ENCODE data around the gene MRPS34.

Gene MRPS34

GRCh38 chr16:1815461-1815860 lies 42.5 kb upstream of the MRPS34 start:
- Histone ChIP-seq H3K27ac (ENCODE audit: low read depth, low read length) (no peak overlapping the region), H3K4ac (ENCODE audit: low read depth, low read length) (no peak overlapping the region), H4K5ac (ENCODE audit: low read length) (no peak overlapping the region), H3K79me2 (ENCODE audit: control insufficient read depth, insufficient read depth, low read length) (no peaks in the 10 kb centered on the region), H2BK15ac (replicated peaks; ENCODE audit: low read depth) (no peak overlapping the region), H4K8ac (ENCODE audit: low read depth, low read length) (no peak overlapping the region), H3K36me3 (ENCODE audit: control insufficient read depth, insufficient read depth, low read length) (no peaks in the 10 kb centered on the region), H3K9ac (ENCODE audit: low read length) (no peak overlapping the region), H3K27me3 (ENCODE audit: insufficient read depth, low read length, poor library complexity) (no peaks in the 10 kb centered on the region), H3K79me1 (ENCODE audit: low read length) (no peaks in the 10 kb centered on the region), H3K56ac (ENCODE audit: low read length) (no peak overlapping the region), H2BK120ac (ENCODE audit: low read depth, low read length) (no peak overlapping the region), H3K4me1 (ENCODE audit: control insufficient read depth, low read depth, low read length) (no peaks in the 10 kb centered on the region), H3K4me2 (ENCODE audit: low read length) (no peak overlapping the region), H3K4me3 (ENCODE audit: low read length) (no peak overlapping the region), H3K23ac (ENCODE audit: low read length) (no peak overlapping the region), H2BK5ac (ENCODE audit: low read length) (no peak overlapping the region), H3K18ac (ENCODE audit: low read length) (no peak overlapping the region), H2AK5ac (ENCODE audit: low read length) (no peak overlapping the region)
- no peak for DNase-seq
- WGBS (ENCODE audit: extremely low coverage, insufficient coverage, low lambda C conversion rate), result no CpG with 5 or more reads among the region's 11 CpGs

- H3K56ac ChIP-seq (ENCODE audit: low read length), result no peak overlapping the region
- DNase-seq, result peak; percentile 66
- no peak overlapping the region for H4K5ac ChIP-seq (ENCODE audit: low read length)
- H3K23ac ChIP-seq (ENCODE audit: low read length), result no peak overlapping the region
- no peak overlapping the region for H2AK5ac ChIP-seq (ENCODE audit: low read length)
- H3K36me3 ChIP-seq (ENCODE audit: control insufficient read depth, insufficient read depth, low read length), result no peaks in the 10 kb centered on the region
- no peaks in the 10 kb centered on the region for H3K79me1 ChIP-seq (ENCODE audit: low read length)
- H3K79me2 ChIP-seq (ENCODE audit: control insufficient read depth, insufficient read depth, low read length), result no peaks in the 10 kb centered on the region
- H3K27me3 ChIP-seq (ENCODE audit: insufficient read depth, low read length, poor library complexity), result no peaks in the 10 kb centered on the region
- H3K27ac ChIP-seq (ENCODE audit: low read depth, low read length), result no peak overlapping the region
- H2BK120ac ChIP-seq (ENCODE audit: low read depth, low read length), result no peak overlapping the region
- no peak overlapping the region for H3K18ac ChIP-seq (ENCODE audit: low read length)
- H2BK15ac ChIP-seq (replicated peaks; ENCODE audit: low read depth), result no peak overlapping the region
- no peak overlapping the region for H3K4me2 ChIP-seq (ENCODE audit: low read length)
- H3K4me3 ChIP-seq (ENCODE audit: low read length), result no peak overlapping the region
- no peaks in the 10 kb centered on the region for H3K4me1 ChIP-seq (ENCODE audit: control insufficient read depth, low read depth, low read length)
- WGBS (ENCODE audit: extremely low coverage, insufficient coverage, low lambda C conversion rate), result no CpG with 5 or more reads among the region's 17 CpGs
- no peak overlapping the region for H4K8ac ChIP-seq (ENCODE audit: low read depth, low read length)
- H3K9ac ChIP-seq (ENCODE audit: low read length), result no peak overlapping the region
- no peak overlapping the region for H3K4ac ChIP-seq (ENCODE audit: low read depth, low read length)
- no peak overlapping the region for H2BK5ac ChIP-seq (ENCODE audit: low read length)
These were observed 39.8 kb upstream of the MRPS34 start for GRCh38 chr16:1812732-1813163.

DNA sequence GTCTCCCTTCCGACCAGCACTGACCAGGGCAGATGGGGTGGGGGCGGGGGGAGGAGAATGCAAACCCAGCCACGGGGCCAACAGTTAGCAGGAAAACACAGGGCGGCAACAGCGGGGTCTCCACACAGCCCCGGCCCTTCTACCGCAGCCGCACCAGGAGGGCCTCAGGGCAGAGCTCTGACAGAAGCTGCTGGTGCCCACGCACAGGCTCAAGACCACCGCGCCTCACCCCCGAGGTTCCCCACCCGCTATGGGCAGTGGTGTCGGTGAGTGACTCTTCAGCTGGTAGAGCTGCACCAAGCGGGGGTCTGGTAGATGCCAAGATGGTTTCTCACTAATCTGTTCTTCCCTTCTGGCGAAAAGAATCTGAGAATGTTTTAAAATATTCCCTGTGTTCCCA lies 37.6 kb upstream of the MRPS34 start:
- Histone ChIP-seq H3K23ac (ENCODE audit: low read length) (no peak overlapping the region), H3K9ac (ENCODE audit: low read length) (no peak overlapping the region), H2BK15ac (replicated peaks; ENCODE audit: low read depth) (no peak overlapping the region), H3K4me1 (ENCODE audit: control insufficient read depth, low read depth, low read length) (no peaks in the 10 kb centered on the region), H3K36me3 (ENCODE audit: control insufficient read depth, insufficient read depth, low read length) (no peaks in the 10 kb centered on the region), H2BK5ac (ENCODE audit: low read length) (no peak overlapping the region), H3K79me1 (ENCODE audit: low read length) (no peaks in the 10 kb centered on the region), H3K4ac (ENCODE audit: low read depth, low read length) (no peak overlapping the region), H4K8ac (ENCODE audit: low read depth, low read length) (no peak overlapping the region), H2BK120ac (ENCODE audit: low read depth, low read length) (no peak overlapping the region), H4K5ac (ENCODE audit: low read length) (no peak overlapping the region), H2AK5ac (ENCODE audit: low read length) (no peak overlapping the region), H3K4me3 (ENCODE audit: low read length) (no peak overlapping the region), H3K4me2 (ENCODE audit: low read length) (no peak overlapping the region), H3K27me3 (ENCODE audit: insufficient read depth, low read length, poor library complexity) (no peaks in the 10 kb centered on the region), H3K79me2 (ENCODE audit: control insufficient read depth, insufficient read depth, low read length) (no peaks in the 10 kb centered on the region), H3K18ac (ENCODE audit: low read length) (no peak overlapping the region), H3K27ac (ENCODE audit: low read depth, low read length) (no peak overlapping the region), H3K56ac (ENCODE audit: low read length) (no peak overlapping the region)
- DNase-seq, result no peak
- WGBS (ENCODE audit: extremely low coverage, insufficient coverage, low lambda C conversion rate), result no CpG with 5 or more reads among the region's 16 CpGs

GRCh38 chr16:1810106-1810505 lies 37.2 kb upstream of the MRPS34 start:
- Histone ChIP-seq H3K27me3 (ENCODE audit: insufficient read depth, low read length, poor library complexity) (no peaks in the 10 kb centered on the region), H3K56ac (ENCODE audit: low read length) (no peak overlapping the region), H3K4me3 (ENCODE audit: low read length) (no peak overlapping the region), H2BK15ac (replicated peaks; ENCODE audit: low read depth) (no peak overlapping the region), H3K36me3 (ENCODE audit: control insufficient read depth, insufficient read depth, low read length) (no peaks in the 10 kb centered on the region), H4K5ac (ENCODE audit: low read length) (no peak overlapping the region), H3K23ac (ENCODE audit: low read length) (no peak overlapping the region), H3K9ac (ENCODE audit: low read length) (no peak overlapping the region), H3K79me2 (ENCODE audit: control insufficient read depth, insufficient read depth, low read length) (no peaks in the 10 kb centered on the region), H3K18ac (ENCODE audit: low read length) (no peak overlapping the region), H3K4ac (ENCODE audit: low read depth, low read length) (no peak overlapping the region), H3K4me1 (ENCODE audit: control insufficient read depth, low read depth, low read length) (no peaks in the 10 kb centered on the region), H3K4me2 (ENCODE audit: low read length) (no peak overlapping the region), H2AK5ac (ENCODE audit: low read length) (no peak overlapping the region), H3K27ac (ENCODE audit: low read depth, low read length) (no peak overlapping the region), H3K79me1 (ENCODE audit: low read length) (no peaks in the 10 kb centered on the region), H2BK5ac (ENCODE audit: low read length) (no peak overlapping the region), H2BK120ac (ENCODE audit: low read depth, low read length) (no peak overlapping the region), H4K8ac (ENCODE audit: low read depth, low read length) (no peak overlapping the region)
- no CpG with 5 or more reads among the region's 16 CpGs for WGBS (ENCODE audit: extremely low coverage, insufficient coverage, low lambda C conversion rate)
- DNase-seq, result no peak

DNA sequence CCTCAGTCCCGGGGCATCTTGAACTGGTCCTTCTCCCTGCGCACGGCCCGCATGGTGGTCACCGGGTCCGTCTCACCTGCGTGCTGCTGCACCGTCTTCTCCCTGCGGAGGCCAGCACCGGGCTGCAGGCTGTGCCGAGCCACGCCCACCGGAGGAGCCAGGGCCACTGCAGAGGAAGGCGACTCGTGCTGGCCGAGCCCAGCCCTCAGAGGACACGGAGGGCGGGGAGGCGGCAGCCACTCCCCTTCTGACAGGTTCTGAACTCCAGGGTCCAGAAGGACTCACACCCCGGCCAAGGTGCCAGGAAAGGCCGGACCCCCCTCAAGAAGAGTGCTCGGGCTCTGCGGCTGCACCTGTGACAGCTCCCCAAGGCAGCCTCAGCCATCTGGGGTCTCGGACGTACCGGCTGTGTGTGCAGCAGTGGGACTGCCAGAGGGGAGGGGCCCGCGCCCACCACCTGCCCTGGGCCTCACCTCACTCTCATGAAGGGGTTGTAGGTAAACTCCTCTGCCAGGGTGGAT lies 36.4 kb upstream of the MRPS34 start:
- Histone ChIP-seq H3K79me2 (ENCODE audit: control insufficient read depth, insufficient read depth, low read length) (no peaks in the 10 kb centered on the region), H4K8ac (ENCODE audit: low read depth, low read length) (no peak overlapping the region), H2BK15ac (replicated peaks; ENCODE audit: low read depth) (no peak overlapping the region), H3K36me3 (ENCODE audit: control insufficient read depth, insufficient read depth, low read length) (no peaks in the 10 kb centered on the region), H3K27ac (ENCODE audit: low read depth, low read length) (no peak overlapping the region), H3K4me3 (ENCODE audit: low read length) (no peak overlapping the region), H3K4ac (ENCODE audit: low read depth, low read length) (no peak overlapping the region), H3K23ac (ENCODE audit: low read length) (no peak overlapping the region), H3K56ac (ENCODE audit: low read length) (no peak overlapping the region), H3K79me1 (ENCODE audit: low read length) (no peaks in the 10 kb centered on the region), H3K18ac (ENCODE audit: low read length) (no peak overlapping the region), H2BK5ac (ENCODE audit: low read length) (no peak overlapping the region), H3K27me3 (ENCODE audit: insufficient read depth, low read length, poor library complexity) (no peaks in the 10 kb centered on the region), H2BK120ac (ENCODE audit: low read depth, low read length) (no peak overlapping the region), H3K4me2 (ENCODE audit: low read length) (no peak overlapping the region), H4K5ac (ENCODE audit: low read length) (no peak overlapping the region), H3K9ac (ENCODE audit: low read length) (no peak overlapping the region), H2AK5ac (ENCODE audit: low read length) (no peak overlapping the region), H3K4me1 (ENCODE audit: control insufficient read depth, low read depth, low read length) (no peaks in the 10 kb centered on the region)
- no CpG with 5 or more reads among the region's 28 CpGs for WGBS (ENCODE audit: extremely low coverage, insufficient coverage, low lambda C conversion rate)
- DNase-seq, result peak; percentile 43

DNA sequence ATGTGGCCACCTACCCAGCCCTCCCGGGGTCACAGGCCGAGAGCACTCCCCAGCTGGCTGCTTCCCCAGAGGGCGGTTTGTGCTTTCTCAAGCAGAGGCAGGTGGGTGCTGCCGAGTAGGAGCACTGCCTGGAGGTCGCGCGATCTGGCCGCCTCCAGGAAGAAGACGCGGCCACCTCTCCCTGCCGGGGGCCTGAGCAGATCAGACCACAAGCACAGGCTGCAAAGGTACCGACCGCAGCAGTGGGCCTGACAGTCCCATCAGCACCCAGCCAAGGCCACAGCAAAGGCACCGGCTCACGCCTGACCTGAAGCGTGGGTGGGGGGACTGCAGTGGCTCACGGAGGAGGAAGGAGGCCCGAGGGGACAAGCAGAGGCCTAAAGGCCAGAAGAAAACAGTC lies 35.8 kb upstream of the MRPS34 start:
- Histone ChIP-seq H3K79me2 (ENCODE audit: control insufficient read depth, insufficient read depth, low read length) (no peaks in the 10 kb centered on the region), H2AK5ac (ENCODE audit: low read length) (no peak overlapping the region), H2BK15ac (replicated peaks; ENCODE audit: low read depth) (no peak overlapping the region), H3K18ac (ENCODE audit: low read length) (no peak overlapping the region), H2BK120ac (ENCODE audit: low read depth, low read length) (no peak overlapping the region), H2BK5ac (ENCODE audit: low read length) (no peak overlapping the region), H3K27ac (ENCODE audit: low read depth, low read length) (no peak overlapping the region), H3K9ac (ENCODE audit: low read length) (no peak overlapping the region), H3K4me3 (ENCODE audit: low read length) (no peak overlapping the region), H3K27me3 (ENCODE audit: insufficient read depth, low read length, poor library complexity) (no peaks in the 10 kb centered on the region), H3K23ac (ENCODE audit: low read length) (no peak overlapping the region), H3K4me2 (ENCODE audit: low read length) (no peak overlapping the region), H3K4me1 (ENCODE audit: control insufficient read depth, low read depth, low read length) (no peaks in the 10 kb centered on the region), H3K79me1 (ENCODE audit: low read length) (no peaks in the 10 kb centered on the region), H3K36me3 (ENCODE audit: control insufficient read depth, insufficient read depth, low read length) (no peaks in the 10 kb centered on the region), H3K56ac (ENCODE audit: low read length) (no peak overlapping the region), H3K4ac (ENCODE audit: low read depth, low read length) (no peak overlapping the region), H4K5ac (ENCODE audit: low read length) (no peak overlapping the region), H4K8ac (ENCODE audit: low read depth, low read length) (no peak overlapping the region)
- no peak for DNase-seq
- WGBS (ENCODE audit: extremely low coverage, insufficient coverage, low lambda C conversion rate), result no CpG with 5 or more reads among the region's 18 CpGs
